Trophoblast cell (in vitro differentiated cells and primary cell): Measurements from ENCODE around the gene ARHGAP4.
A peak's percentile ranks its signal among the peaks of the same experiment; 100 is the strongest.

ENCODE experiments used
- DNase-seq, 2 donors: peaks; one replicate each; pipeline ENCODE4 v3.0.0-alpha.2; 2016
- H2AFZ ChIP-seq: 2 replicates; pipeline ENCODE4 v1.6.1; 2013; ENCODE audit warnings: low read length, moderate library complexity, mild to moderate bottlenecking; ENCODE audit not compliant: insufficient read depth, poor library complexity
- H2AK5ac ChIP-seq: 2 replicates; pipeline ENCODE4 v1.6.1; 2013; ENCODE audit warnings: mild to moderate bottlenecking, low read length
- H2BK120ac ChIP-seq: 2 replicates; pipeline ENCODE4 v1.6.1; 2013; ENCODE audit warnings: low read length, mild to moderate bottlenecking, moderate library complexity; ENCODE audit not compliant: insufficient read depth, poor library complexity
- H2BK12ac ChIP-seq: 2 replicates; pipeline ENCODE4 v1.6.1; 2013; ENCODE audit warnings: mild to moderate bottlenecking, low read length, moderate library complexity
- H2BK5ac ChIP-seq: 2 replicates; pipeline ENCODE4 v1.6.1; 2013; ENCODE audit warnings: low read length, low read depth, moderate library complexity, mild to moderate bottlenecking; ENCODE audit not compliant: poor library complexity
- H3K14ac ChIP-seq: 2 replicates; pipeline ENCODE4 v1.6.1; 2013; ENCODE audit warnings: mild to moderate bottlenecking, low read length
- H3K18ac ChIP-seq: 2 replicates; pipeline ENCODE4 v1.6.1; 2013; ENCODE audit warnings: mild to moderate bottlenecking, low read length
- H3K23ac ChIP-seq: 2 replicates; pipeline ENCODE4 v1.6.1; 2013; ENCODE audit warnings: low read length
- H3K27ac ChIP-seq: 2 replicates; pipeline ENCODE4 v1.5.1; 2013; ENCODE audit warnings: low read depth, mild to moderate bottlenecking, inconsistent platforms, low read length, moderate library complexity
- H3K27me3 ChIP-seq: 2 replicates; pipeline ENCODE4 v1.6.1; 2013; ENCODE audit warnings: inconsistent platforms, mild to moderate bottlenecking, low read length, moderate library complexity; ENCODE audit not compliant: insufficient read depth
- H3K36me3 ChIP-seq, 2 experiments: 1 replicate in 1 of 2; 2 replicates in 1 of 2; pipeline ENCODE4 v1.6.1; 2013; ENCODE audit warnings: low read length in 2 of 2, mild to moderate bottlenecking in 2 of 2, moderate library complexity in 1 of 2; ENCODE audit not compliant: insufficient read depth in 2 of 2, control insufficient read depth in 1 of 2
- H3K4ac ChIP-seq: 2 replicates; pipeline ENCODE4 v1.6.1; 2013; ENCODE audit warnings: low read depth, mild to moderate bottlenecking, low read length, moderate library complexity
- H3K4me1 ChIP-seq, 2 experiments: 1 replicate in 1 of 2; 2 replicates in 1 of 2; pipeline ENCODE4 v1.6.1; 2013; ENCODE audit warnings: low read length in 2 of 2, mild to moderate bottlenecking in 2 of 2, moderate library complexity in 1 of 2; ENCODE audit not compliant: insufficient read depth in 2 of 2, control insufficient read depth in 1 of 2
- H3K4me2 ChIP-seq: 2 replicates; pipeline ENCODE4 v1.6.1; 2013; ENCODE audit warnings: inconsistent platforms, mild to moderate bottlenecking, low read length, moderate library complexity
- H3K4me3 ChIP-seq: 2 replicates; pipeline ENCODE4 v1.5.1; 2013; ENCODE audit warnings: mild to moderate bottlenecking, low read depth, low read length, inconsistent platforms
- H3K79me1 ChIP-seq: one replicate; pipeline ENCODE4 v1.6.1; 2013; ENCODE audit warnings: low read length
- H3K79me2 ChIP-seq: 2 replicates; pipeline ENCODE4 v1.6.1; 2013; ENCODE audit warnings: low read length, mild to moderate bottlenecking; ENCODE audit not compliant: control insufficient read depth, insufficient read depth, poor library complexity
- H3K9ac ChIP-seq: 2 replicates; pipeline ENCODE4 v1.6.1; 2013; ENCODE audit warnings: mild to moderate bottlenecking, low read length
- H3K9me3 ChIP-seq: 2 replicates; pipeline ENCODE4 v1.6.1; 2013; ENCODE audit warnings: low read depth, mild to moderate bottlenecking, control low read depth, inconsistent platforms, low read length; ENCODE audit not compliant: insufficient read depth
- H4K12ac ChIP-seq: 2 replicates; pipeline ENCODE4 v1.6.1; 2013; ENCODE audit warnings: low read depth, mild to moderate bottlenecking, low read length, moderate library complexity
- H4K8ac ChIP-seq: 2 replicates; pipeline ENCODE4 v1.6.1; 2013; ENCODE audit warnings: low read depth, mild to moderate bottlenecking, low read length, moderate library complexity
- H4K91ac ChIP-seq: one replicate; pipeline ENCODE4 v1.6.1; 2013; ENCODE audit warnings: low read depth, mild to moderate bottlenecking, low read length, moderate library complexity
- WGBS: extraction: QIAGEN DNeasy Blood & Tissue Kit; methylation state at CpG from one replicate; pipeline ENCODE4 v1.1.7; 2013; ENCODE audit warnings: missing lambda C conversion rate; ENCODE audit not compliant: insufficient read length, insufficient coverage; ENCODE audit errors: extremely low coverage; 5-methylcytosine and 5-hydroxymethylcytosine counted together

Gene ARHGAP4

DNA sequence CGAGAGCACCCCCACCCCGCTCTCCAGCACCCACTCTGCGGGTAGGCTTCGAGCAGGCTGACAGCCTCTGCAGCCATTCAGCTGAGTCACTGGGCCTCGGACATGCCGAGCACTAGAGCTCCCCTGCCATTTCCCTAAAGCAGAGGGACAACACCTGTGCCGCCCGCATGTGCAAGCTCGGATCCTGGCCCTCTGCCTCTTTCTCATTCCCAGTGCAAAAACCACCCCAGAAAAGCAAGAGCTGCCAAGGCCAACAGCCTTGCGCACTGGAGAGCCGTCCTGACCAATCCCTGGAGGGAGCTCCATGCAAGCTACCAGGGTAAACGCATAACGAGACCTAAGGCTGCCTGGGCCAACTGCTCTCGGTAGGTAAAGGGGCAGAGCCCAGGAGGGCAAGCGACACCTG is 40.2 kb upstream of the ARHGAP4 start:
- no peak overlapping the region for H4K12ac ChIP-seq
- no peak overlapping the region for H2BK5ac ChIP-seq
- no peak overlapping the region for H2AFZ ChIP-seq
- H3K4ac ChIP-seq = peak overlapping the region; percentile 83
- no peak overlapping the region for H2BK12ac ChIP-seq
- peaks cover 55% of the 10 kb centered on the region for H3K79me2 ChIP-seq
- no peak overlapping the region for H3K27ac ChIP-seq
- peak; percentile 66 to 78 for DNase-seq
- no peak overlapping the region for H3K23ac ChIP-seq
- no peak overlapping the region for H4K8ac ChIP-seq
- H3K4me1 ChIP-seq = peaks cover 7 to 9% of the 10 kb centered on the region in 2 experiments
- H4K91ac ChIP-seq = no peak overlapping the region
- H3K9me3 ChIP-seq = no peaks in the 10 kb centered on the region
- no peak overlapping the region for H3K4me2 ChIP-seq
- H2BK120ac ChIP-seq = no peak overlapping the region
- WGBS = no CpG with 5 or more reads among the region's 15 CpGs
- H3K18ac ChIP-seq = no peak overlapping the region
- no peak overlapping the region for H2AK5ac ChIP-seq
- H3K36me3 ChIP-seq = peaks cover 51 to 59% of the 10 kb centered on the region in 2 experiments
- no peak overlapping the region for H3K9ac ChIP-seq
- H3K4me3 ChIP-seq = no peak overlapping the region
- H3K14ac ChIP-seq = no peak overlapping the region
- H3K79me1 ChIP-seq = peaks cover 8% of the 10 kb centered on the region
- no peaks in the 10 kb centered on the region for H3K27me3 ChIP-seq

DNA sequence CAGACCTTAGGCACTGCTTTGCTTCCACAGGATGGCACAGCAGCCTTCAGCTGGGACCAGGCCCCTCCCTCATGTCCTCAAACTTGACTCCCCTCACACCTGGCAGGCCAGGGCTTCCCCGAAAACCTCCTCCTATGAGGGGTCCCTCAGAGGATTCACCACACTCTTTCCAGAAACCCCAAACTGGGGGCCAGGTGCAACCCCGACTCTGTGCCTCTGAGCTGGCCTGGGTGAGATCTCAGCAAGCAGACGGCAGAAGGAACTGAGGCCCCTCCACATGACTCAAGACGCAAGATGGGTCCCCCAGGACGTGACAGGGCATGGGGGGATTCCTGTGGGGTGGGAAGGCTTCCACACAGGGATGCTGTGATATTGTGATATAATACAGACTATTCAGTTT is 39.3 kb upstream of the ARHGAP4 start:
- Histone ChIP-seq H2AK5ac (no peak overlapping the region), H4K91ac (no peak overlapping the region), H3K79me2 (peaks cover 48% of the 10 kb centered on the region), H3K36me3 (peaks cover 58 to 67% of the 10 kb centered on the region in 2 experiments), H3K4me3 (no peak overlapping the region), H4K12ac (no peak overlapping the region), H3K27ac (no peak overlapping the region), H3K4me1 (peaks cover 7 to 9% of the 10 kb centered on the region in 2 experiments), H3K23ac (no peak overlapping the region), H2BK5ac (no peak overlapping the region), H3K79me1 (peaks cover under 1% of the 10 kb centered on the region), H3K4ac (peak overlapping the region; percentile 83), H2AFZ (no peak overlapping the region), H2BK120ac (no peak overlapping the region), H3K4me2 (no peak overlapping the region), H3K9ac (no peak overlapping the region), H3K14ac (no peak overlapping the region), H2BK12ac (no peak overlapping the region), H3K18ac (no peak overlapping the region), H4K8ac (no peak overlapping the region), H3K9me3 (no peaks in the 10 kb centered on the region), H3K27me3 (no peaks in the 10 kb centered on the region)
- no peak for DNase-seq
- whole genome bisulfite sequencing = no CpG with 5 or more reads among the region's 5 CpGs

DNA sequence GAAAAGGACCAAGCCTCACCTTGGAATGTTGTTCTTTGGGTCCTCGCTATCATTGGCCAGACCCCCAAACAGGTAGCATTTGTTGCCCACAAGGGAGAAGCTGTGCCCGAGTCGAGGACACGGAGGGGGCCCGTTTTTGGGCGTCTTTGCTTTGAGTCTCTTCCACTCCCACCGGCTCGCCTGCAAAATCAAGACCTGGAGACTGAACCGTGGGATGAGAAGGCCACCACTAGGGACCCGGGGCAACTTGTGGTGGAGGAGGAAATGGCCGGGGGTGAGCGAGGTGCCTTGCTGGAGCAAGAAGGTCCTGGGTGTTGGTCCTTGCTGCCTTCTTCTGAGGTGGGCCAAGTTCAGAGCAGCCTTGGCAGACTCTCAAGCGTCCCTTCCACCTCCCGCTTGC is 38.0 kb upstream of the ARHGAP4 start:
- no peak overlapping the region for H3K9ac ChIP-seq
- no CpG with 5 or more reads among the region's 14 CpGs for WGBS
- H2BK120ac ChIP-seq = no peak overlapping the region
- no peak overlapping the region for H2BK12ac ChIP-seq
- H4K91ac ChIP-seq = no peak overlapping the region
- no peaks in the 10 kb centered on the region for H3K79me1 ChIP-seq
- no peak overlapping the region for H3K4me3 ChIP-seq
- no peak overlapping the region for H3K18ac ChIP-seq
- no peaks in the 10 kb centered on the region for H3K27me3 ChIP-seq
- H3K23ac ChIP-seq = no peak overlapping the region
- peaks cover 70 to 79% of the 10 kb centered on the region in 2 experiments for H3K36me3 ChIP-seq
- H3K27ac ChIP-seq = no peak overlapping the region
- H2AFZ ChIP-seq = no peak overlapping the region
- no peak overlapping the region for H2AK5ac ChIP-seq
- H3K14ac ChIP-seq = no peak overlapping the region
- H2BK5ac ChIP-seq = no peak overlapping the region
- no peak overlapping the region for H4K12ac ChIP-seq
- peaks cover 5 to 9% of the 10 kb centered on the region in 2 experiments for H3K4me1 ChIP-seq
- H4K8ac ChIP-seq = no peak overlapping the region
- no peak overlapping the region for H3K4me2 ChIP-seq
- H3K9me3 ChIP-seq = no peaks in the 10 kb centered on the region
- DNase-seq = no peak
- peak overlapping the region; percentile 57 for H3K4ac ChIP-seq
- H3K79me2 ChIP-seq = peaks cover 40% of the 10 kb centered on the region

DNA sequence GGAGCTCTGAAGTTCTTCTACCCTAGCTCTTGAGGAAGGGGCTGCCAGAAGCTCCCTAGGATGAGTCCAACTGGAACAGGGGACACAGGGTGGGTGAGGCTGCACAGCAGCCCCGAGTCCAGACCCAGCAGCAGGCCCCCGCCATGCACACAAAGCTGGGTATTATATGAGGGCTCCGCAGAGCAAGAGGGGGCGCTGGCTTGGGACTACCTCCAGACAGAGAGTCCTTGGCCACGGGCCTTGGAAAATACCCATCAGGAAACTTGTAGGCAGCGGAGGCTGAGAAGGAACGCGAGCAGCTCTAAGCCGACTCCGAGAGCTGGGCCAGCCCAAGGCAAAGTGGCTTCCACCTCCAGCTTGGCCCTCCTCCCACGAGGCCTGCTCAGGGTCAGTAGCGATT is 37.5 kb upstream of the ARHGAP4 start:
- Histone ChIP-seq H3K27me3 (no peaks in the 10 kb centered on the region), H3K4me2 (no peak overlapping the region), H2BK120ac (no peak overlapping the region), H3K4me3 (no peak overlapping the region), H4K8ac (no peak overlapping the region), H2AK5ac (no peak overlapping the region), H3K18ac (no peak overlapping the region), H3K4me1 (peaks cover under 1 to 5% of the 10 kb centered on the region in 2 experiments), H3K4ac (no peak overlapping the region), H3K79me2 (peaks cover 34% of the 10 kb centered on the region), H3K79me1 (no peaks in the 10 kb centered on the region), H2BK12ac (no peak overlapping the region), H2AFZ (peak overlapping the region; percentile 28), H3K9me3 (no peaks in the 10 kb centered on the region), H3K36me3 (peaks cover 71 to 81% of the 10 kb centered on the region in 2 experiments), H3K14ac (no peak overlapping the region), H4K12ac (no peak overlapping the region), H4K91ac (no peak overlapping the region), H3K9ac (no peak overlapping the region), H3K27ac (no peak overlapping the region), H2BK5ac (no peak overlapping the region), H3K23ac (no peak overlapping the region)
- no peak for DNase-seq
- no CpG with 5 or more reads among the region's 12 CpGs for WGBS
